GM20000 (cell line): ENCODE data around the gene ETV1.

Source experiments
- DNase-seq: peaks from one replicate; pipeline ENCODE4 v3.0.0; 2012; ENCODE audit warnings: low spot score
- CTCF ChIP-seq: IDR thresholded peaks from 2 replicates; pipeline ENCODE4 v1.5.1; 2012; ENCODE audit warnings: mild to moderate bottlenecking, control low read depth; ENCODE audit errors: extremely low read depth, missing control alignments

The ETV1 gene

GRCh38 chr7:13848681-13849131 is 140.8 kb downstream of the ETV1 start:
- no peak for DNase-seq
- no peak for TF ChIP-seq CTCF

DNA sequence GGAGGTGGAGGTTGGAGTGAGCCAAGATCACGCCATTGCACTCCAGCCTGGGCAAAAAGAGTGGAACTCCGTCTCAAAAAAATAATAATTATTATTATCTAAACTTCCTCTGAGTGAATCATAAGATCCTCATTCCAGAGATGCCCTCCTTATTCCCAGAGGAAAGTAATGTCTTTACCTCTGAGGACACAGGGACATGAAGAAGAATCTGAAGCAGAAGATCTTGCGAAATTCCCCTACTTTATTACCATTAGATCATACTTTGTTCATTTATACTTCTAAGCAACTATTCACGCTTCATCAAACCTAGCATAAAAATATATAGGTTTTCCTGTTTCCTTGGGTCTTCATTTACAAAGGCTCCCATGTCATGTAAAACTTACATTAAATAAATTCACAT is 143.1 kb downstream of the ETV1 start:
- no peak for TF ChIP-seq CTCF
- no peak for DNase-seq

GRCh38 chr7:13845601-13846000 is 143.9 kb downstream of the ETV1 start:
- no peak for TF ChIP-seq CTCF

DNA sequence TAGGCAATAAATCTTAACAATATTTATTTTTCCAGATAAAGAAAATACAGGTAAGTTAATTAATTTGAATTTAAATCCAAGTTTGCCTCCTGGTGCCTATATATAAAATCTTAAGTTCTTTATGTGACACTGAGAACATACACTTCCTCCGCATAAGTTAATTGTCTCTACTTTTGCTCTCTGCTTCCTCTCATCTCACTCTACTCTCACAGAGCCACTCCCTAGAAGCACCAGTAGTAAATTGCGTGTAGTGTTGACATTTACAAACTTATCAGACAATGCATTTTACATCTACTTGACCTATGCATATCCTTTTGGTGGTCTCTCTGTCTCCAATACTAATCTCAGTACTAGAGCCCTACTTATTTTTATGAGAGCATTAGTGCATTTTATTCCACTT is 144.5 kb downstream of the ETV1 start:
- TF ChIP-seq CTCF, result no peak
- no peak for DNase-seq

More at GRCh38 chr7:13845601-13846000, 143.9 kb downstream of the ETV1 start:
- no peak for DNase-seq

GRCh38 chr7:13841284-13841683 is 148.2 kb downstream of the ETV1 start:
- TF ChIP-seq CTCF, result no peak
- no peak for DNase-seq
